ENCODE data around the gene ASB18.
A peak's percentile ranks its signal among the peaks of the same experiment; 100 is the strongest.

DNA sequence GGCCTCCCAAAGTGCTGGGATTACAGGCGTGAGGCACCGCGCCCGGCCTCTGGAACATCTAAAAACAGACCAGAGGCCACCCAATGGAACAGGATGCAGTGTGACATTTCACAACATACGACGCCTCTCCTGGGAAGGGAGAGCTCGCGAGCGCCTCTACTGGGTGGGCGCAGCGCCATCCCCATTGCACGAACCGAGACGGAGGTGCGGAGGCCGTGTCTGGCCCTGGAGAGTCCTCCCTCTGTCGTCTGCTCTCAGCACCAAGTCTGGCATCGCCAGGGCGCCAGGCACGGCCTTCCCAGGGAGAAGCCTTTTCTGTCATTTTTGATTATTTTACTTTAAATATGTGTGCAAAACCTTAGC lies 86.6 kb downstream of the ASB18 start:
- TF ChIP-seq, protein P1, sequence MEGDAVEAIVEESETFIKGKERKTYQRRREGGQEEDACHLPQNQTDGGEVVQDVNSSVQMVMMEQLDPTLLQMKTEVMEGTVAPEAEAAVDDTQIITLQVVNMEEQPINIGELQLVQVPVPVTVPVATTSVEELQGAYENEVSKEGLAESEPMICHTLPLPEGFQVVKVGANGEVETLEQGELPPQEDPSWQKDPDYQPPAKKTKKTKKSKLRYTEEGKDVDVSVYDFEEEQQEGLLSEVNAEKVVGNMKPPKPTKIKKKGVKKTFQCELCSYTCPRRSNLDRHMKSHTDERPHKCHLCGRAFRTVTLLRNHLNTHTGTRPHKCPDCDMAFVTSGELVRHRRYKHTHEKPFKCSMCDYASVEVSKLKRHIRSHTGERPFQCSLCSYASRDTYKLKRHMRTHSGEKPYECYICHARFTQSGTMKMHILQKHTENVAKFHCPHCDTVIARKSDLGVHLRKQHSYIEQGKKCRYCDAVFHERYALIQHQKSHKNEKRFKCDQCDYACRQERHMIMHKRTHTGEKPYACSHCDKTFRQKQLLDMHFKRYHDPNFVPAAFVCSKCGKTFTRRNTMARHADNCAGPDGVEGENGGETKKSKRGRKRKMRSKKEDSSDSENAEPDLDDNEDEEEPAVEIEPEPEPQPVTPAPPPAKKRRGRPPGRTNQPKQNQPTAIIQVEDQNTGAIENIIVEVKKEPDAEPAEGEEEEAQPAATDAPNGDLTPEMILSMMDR (IDR thresholded peaks at IDR 0.05; ENCODE audit: extremely low read depth in 1 of 2, insufficient read depth in 1 of 2, low read depth in 1 of 2, low read length in 2 of 2) = peak; percentile 24 to 80
- TF ChIP-seq, protein P2, sequence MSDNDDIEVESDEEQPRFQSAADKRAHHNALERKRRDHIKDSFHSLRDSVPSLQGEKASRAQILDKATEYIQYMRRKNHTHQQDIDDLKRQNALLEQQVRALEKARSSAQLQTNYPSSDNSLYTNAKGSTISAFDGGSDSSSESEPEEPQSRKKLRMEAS (IDR thresholded peaks at IDR 0.05; ENCODE audit: insufficient read depth, insufficient read length) = no peak
- no peak for TF ChIP-seq EZH2 (IDR thresholded peaks at IDR 0.05; ENCODE audit: borderline replicate concordance, low read depth, low read length, severe bottlenecking)
- no peak for TF ChIP-seq POLR2A (IDR thresholded peaks at IDR 0.05; ENCODE audit: low read depth, low read length)
- no peak for TF ChIP-seq GATA2 (IDR thresholded peaks at IDR 0.05; ENCODE audit: insufficient read depth, insufficient read length, low read depth, low read length)

Measured in endothelial cell of umbilical vein (primary cell).